Activated CD8-positive, alpha-beta memory T cell treated with anti-CD3 and anti-CD28 coated beads for 24 hours (primary cell): Measurements from ENCODE around the gene GOLT1A.

ENCODE experiments used
- DNase-seq: peaks from one replicate; pipeline ENCODE4 v3.0.0-alpha.2; 2020

GOLT1A gene

DNA sequence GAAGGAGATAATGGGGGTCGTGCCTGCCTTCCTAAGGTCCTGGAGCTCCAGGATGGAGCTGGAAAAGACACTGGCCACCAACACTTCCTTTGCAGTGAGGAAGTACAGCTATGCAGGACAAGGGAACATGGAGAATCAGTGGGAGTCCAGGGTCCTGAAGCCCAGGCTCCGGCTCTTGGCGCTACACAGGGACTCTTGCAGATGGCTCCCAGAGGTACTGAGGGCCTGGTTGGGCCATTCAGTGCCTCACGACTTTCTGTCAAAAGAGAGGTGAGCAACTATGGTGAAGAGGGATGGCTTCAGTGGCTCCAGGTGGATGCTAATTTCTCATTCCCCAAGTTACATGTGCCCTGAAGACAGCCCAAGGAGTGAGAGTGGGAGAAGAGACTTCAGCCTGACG lies 60.1 kb downstream of the GOLT1A start:
- DNase-seq, result no peak

DNA sequence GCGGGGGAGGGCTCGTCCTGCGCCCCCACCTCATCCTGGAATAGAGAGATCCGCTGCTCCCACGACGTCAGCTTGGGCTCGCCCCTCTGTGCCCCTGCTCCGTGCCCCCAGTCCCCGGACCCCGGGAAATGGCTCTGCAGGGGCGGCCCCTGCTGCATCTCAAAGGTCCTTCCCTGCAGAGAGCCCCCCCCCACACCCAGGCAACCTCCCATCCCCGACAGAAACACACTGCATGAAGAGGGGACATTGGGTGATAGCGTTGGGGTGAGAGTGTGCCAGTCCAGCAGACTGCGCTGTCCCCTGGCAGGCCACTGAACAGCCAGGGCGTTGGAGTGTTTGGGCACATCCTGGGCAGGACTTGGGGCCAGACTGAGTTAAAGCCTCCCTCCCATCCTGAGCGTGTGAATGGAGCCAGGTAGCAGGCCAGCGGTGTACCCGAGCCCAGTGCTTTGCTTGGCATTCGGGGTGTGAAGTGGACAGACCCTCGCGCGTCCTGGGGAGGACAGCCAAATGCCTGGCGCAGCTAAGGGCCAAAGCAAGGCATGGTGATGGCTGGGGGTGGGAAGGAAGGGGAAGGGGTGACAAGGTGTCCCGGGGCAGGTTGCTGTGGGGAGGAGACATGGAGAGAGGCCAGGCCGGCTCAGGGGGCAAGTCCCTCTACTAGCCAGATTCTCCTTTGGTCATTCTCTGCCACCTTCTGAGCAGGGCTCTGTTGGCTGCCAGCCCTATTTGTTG lies 61.3 kb downstream of the GOLT1A start:
- DNase-seq, result no peak

DNA sequence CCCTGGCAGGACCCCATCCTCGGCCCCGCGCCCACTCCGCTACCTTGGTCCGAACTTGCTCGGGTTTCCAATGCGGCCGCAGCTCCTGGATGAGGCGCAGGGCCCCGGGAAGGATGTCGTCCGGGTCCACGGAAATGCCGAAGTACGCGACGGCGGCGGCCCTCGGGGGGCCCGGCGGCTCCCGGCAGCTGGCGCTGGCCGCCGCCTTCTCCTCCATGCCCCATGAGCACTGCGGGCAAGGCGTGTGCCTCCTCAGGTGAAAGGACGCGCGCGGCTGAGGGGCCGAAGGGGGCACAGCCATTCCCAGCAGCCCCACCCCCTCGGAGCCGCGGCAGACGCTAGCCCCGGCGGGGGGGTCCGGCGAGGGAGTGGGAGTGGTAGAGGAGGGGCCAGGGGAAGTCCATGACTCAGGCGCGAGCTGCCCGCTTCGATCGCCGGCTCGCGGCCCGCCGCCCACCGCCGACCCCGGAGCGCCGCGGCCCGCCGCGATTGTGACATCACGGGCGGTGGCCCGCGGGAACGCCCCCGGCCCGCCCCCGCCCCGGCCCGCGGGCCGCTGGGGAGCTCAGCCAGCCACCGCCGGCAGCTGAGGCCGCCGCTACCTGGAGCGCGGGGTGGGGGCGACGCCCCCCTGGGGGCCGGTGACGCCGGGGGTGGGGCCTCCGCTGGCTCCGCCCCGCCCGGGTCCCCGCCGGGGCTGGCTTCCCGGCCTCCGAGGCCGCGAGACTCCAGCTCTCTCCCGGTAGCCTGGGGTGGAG lies 62.1 kb downstream of the GOLT1A start, which contains the start of gene ETNK2:
ETNK2 (minus strand) TSS at position 493 of the 758 bp plus-strand sequence; CDS start at position 301, 192 bp downstream.
- peak; percentile 83 for DNase-seq

DNA sequence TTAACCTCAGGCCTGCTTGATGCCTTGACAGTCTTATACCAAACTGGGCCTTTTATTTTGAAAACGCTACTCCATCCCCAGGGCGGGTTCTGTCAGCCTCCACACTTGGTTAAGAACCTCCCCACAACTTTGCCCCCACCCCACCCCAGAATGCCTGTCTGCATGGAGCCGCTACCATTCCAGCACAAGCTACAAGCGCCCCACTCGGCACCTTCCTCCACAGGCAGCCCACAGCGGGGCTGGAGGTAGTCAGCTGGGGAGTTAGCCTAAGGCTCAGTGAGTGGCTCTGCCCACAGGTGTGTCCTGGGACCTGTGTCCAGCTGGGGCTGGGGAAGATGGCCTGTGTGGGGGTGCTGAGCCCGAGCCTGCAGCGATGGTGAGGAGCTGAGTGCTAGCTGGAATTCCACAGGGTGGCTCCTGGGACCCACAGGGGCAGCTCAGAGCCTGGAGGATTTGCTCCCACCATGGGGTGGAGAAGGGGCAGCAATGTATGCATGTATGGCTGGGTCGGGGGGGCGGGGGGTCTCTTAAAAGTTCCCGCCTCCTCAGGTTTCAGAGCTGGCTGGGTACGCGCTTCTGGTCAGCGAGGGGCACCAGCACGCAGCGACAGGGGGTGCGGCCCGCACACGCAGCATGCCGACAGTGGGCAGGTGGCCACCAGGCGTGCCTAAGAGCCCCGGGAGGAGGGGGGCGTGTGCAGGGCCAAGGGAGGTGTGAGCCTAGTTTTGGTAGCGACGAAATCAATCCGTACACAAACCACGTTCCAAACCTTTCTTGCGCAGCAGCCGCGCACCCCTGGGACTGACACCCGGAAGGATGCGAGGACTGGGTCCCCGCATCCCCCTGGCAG lies 62.9 kb downstream of the GOLT1A start:
- DNase-seq, result peak; percentile 56

DNA sequence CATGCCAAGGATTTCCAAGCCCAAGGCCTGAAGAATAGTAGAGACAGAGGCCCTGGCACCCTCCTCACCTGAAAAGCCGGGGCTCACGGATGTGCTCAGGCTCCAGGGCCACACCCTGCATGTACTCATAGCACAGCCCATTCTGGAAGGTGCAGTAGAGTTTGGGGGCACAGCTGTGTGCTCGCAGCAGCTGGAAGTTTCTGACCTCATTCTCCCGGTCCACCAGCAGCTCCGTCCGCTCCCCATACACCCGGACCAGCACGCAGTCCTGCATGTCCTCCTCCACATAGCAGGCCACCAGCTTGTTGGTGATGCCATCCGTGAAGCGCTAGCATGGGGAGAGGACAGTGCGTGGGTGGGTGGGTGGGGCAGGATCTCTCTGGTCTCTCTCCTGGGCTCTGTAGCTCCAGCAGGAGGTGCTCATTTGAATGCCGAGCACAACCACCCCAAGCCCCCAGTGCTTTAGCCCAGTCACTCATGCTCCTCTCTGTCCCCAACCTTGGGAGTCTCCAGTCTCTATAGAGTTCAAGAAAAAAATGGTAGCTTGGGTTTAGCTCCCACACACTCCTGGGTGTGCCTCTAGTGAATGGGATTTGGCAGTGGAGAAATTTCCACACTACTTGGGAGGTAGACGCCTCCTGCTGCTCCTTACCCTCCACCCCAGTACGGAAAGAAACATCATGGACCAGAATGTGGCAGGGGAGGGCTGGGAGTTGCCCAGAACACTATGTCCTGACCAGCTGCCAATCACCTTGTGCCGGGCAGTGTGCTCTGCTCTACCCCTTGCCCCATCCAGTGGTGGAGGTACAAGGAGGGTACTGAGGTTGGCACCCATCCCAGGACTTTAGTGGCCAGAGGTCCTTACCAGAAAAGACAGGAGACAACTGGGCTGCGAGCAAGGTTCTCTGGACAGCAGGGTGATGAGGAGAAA lies 63.9 kb downstream of the GOLT1A start:
- no peak for DNase-seq

DNA sequence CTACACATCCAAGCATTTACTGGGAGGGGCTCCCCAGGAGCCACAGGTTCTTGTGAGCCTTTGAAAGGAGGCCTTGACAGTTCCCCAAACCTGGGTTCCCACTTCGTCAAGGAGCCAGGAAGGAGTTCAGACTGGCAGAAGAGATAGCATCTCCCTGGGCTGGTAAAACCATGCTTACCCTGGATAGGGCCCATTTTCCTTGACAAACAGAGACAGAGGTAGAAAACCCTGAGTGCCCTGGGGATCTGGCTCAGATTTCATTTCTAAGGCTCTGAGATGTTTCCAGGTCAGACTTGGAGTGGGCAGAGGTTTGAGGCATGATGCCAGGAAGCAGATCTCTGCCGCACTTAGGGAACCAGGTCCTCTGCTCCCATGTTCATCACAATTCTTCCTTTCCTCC lies 64.7 kb downstream of the GOLT1A start:
- DNase-seq, result no peak
